Measurements from ENCODE around the gene MPPED2.
"Not testable (repeated sequence)": the region's sequence is repeated elsewhere in the genome, so short reads cannot be mapped to it uniquely, and the experiment has no call there.

GRCh38 chr11:30554587-30554986 is 31.6 kb downstream of the MPPED2 start:
- TF ChIP-seq CTCF, POLR2A (IDR thresholded peaks at IDR 0.05): not testable (repeated sequence)
